GM19240 (cell line): ENCODE data around the gene PHGDH.
"Not testable (repeated sequence)": the region's sequence is repeated elsewhere in the genome, so short reads cannot be mapped to it uniquely, and the experiment has no call there.

Experiments
- DNase-seq: peaks from one replicate; pipeline ENCODE4 v3.0.0; 2011; ENCODE audit warnings: low spot score; ENCODE audit not compliant: insufficient read length

PHGDH gene

GRCh38 chr1:119697598-119697997, 14.1 kb upstream of the PHGDH start:
- no peak for DNase-seq

GRCh38 chr1:119700326-119700725, 11.4 kb upstream of the PHGDH start:
- DNase-seq, result no peak

- no peak for DNase-seq
Measured at GRCh38 chr1:119701659-119702058, 10.1 kb upstream of the PHGDH start.

- DNase-seq, result no peak
Measured at GRCh38 chr1:119702384-119702783, 9.3 kb upstream of the PHGDH start.

GRCh38 chr1:119703666-119704450, 7.9 kb upstream of the PHGDH start:
- no peak for DNase-seq

GRCh38 chr1:119706599-119706998, 5.1 kb upstream of the PHGDH start:
- not testable (repeated sequence) for DNase-seq

- not testable (repeated sequence) for DNase-seq
Measured at GRCh38 chr1:119711356-119711803, 354 bp upstream of the PHGDH start.

GRCh38 chr1:119712342-119713038, 756 bp downstream of the PHGDH start:
- no peak for DNase-seq

- DNase-seq, result no peak
Measured at GRCh38 chr1:119713039-119713748, 1.5 kb downstream of the PHGDH start.

- no peak for DNase-seq
Measured at GRCh38 chr1:119713749-119714456, 2.2 kb downstream of the PHGDH start.

- DNase-seq, result no peak
Measured at GRCh38 chr1:119714583-119714982, 2.8 kb downstream of the PHGDH start.

GRCh38 chr1:119715542-119715941, 3.8 kb downstream of the PHGDH start:
- no peak for DNase-seq

GRCh38 chr1:119718409-119718808, 6.7 kb downstream of the PHGDH start:
- DNase-seq, result no peak

GRCh38 chr1:119718972-119719371, 7.2 kb downstream of the PHGDH start:
- no peak for DNase-seq

GRCh38 chr1:119720866-119721440, 9.2 kb downstream of the PHGDH start:
- DNase-seq, result no peak

GRCh38 chr1:119721896-119722295, 10.2 kb downstream of the PHGDH start:
- no peak for DNase-seq

- no peak for DNase-seq
Measured at GRCh38 chr1:119724611-119725218, 13.0 kb downstream of the PHGDH start.

GRCh38 chr1:119725626-119726025, 13.9 kb downstream of the PHGDH start:
- no peak for DNase-seq

GRCh38 chr1:119727991-119728390, 16.3 kb downstream of the PHGDH start:
- DNase-seq, result no peak

GRCh38 chr1:119729044-119729443, 17.3 kb downstream of the PHGDH start:
- no peak for DNase-seq

- DNase-seq, result no peak
Measured at GRCh38 chr1:119731060-119731459, 19.3 kb downstream of the PHGDH start.
